ENCODE results near the gene PHKG2.

DNA sequence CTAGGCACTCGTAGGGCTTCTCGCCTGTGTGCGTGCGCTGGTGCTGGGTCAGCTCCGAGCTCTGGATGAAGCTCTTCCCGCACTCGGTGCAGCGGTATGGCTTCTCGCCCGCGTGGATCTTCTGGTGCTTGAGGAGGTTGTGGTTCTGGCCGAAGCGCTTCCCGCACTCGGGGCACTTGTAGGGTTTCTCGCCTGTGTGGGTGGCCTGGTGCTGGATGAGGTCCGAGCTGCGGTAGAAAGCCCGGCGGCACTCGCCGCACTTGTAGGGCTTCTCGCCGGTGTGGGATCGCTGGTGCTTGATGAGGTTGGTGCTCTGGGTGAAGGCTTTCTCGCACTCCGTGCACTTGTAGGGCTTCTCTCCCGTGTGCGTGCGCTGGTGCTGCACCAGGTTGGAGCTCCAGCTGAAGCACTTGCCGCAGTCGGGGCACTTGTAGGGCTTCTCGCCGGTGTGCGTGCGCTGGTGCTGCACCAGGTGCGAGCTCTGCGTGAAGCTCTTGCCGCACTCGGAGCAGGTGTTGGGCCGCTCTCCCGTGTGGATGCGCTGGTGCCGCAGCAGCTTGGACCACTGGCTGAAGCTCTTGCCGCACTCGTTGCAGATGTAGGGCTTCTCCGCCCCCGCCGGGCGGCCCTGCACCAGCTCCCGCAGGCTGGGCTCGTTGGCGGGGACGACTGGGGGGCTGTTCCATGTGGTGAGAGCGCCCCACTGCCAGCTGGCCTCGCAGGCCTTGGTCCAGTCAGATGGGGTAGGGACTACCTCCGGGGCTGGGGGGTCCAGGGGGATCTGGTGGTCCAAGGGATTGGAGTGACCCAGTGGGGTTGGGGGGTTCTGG is 35.3 kb downstream of the PHKG2 start:
- TF ChIP-seq, protein P1, sequence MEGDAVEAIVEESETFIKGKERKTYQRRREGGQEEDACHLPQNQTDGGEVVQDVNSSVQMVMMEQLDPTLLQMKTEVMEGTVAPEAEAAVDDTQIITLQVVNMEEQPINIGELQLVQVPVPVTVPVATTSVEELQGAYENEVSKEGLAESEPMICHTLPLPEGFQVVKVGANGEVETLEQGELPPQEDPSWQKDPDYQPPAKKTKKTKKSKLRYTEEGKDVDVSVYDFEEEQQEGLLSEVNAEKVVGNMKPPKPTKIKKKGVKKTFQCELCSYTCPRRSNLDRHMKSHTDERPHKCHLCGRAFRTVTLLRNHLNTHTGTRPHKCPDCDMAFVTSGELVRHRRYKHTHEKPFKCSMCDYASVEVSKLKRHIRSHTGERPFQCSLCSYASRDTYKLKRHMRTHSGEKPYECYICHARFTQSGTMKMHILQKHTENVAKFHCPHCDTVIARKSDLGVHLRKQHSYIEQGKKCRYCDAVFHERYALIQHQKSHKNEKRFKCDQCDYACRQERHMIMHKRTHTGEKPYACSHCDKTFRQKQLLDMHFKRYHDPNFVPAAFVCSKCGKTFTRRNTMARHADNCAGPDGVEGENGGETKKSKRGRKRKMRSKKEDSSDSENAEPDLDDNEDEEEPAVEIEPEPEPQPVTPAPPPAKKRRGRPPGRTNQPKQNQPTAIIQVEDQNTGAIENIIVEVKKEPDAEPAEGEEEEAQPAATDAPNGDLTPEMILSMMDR (optimal IDR thresholded peaks at IDR 0.05 in 1 of 3, IDR thresholded peaks at IDR 0.05 in 1 of 3, conservative IDR thresholded peaks at IDR 0.05 in 1 of 3; ENCODE audit: extremely low read depth in 1 of 3, insufficient read depth in 2 of 3, low read length in 3 of 3), result no peak
- TF ChIP-seq EZH2 (IDR thresholded peaks at IDR 0.05; ENCODE audit: low read length), result no peak

Measured in keratinocyte (primary cell).